Ammon's horn (tissue), 1 donor: Measurements from ENCODE around the gene ZNF136.

Source experiments
- DNase-seq: peaks from one replicate; pipeline ENCODE4 v3.0.0-alpha.2; 2016; ENCODE audit warnings: low spot score

ZNF136 gene

GRCh38 chr19:12162882-12163806 is at the start of gene ZNF136:
ZNF136 (plus strand) TSS chr19:12163096; CDS start chr19:12163204, 108 bp downstream.
- peak; percentile 97 for DNase-seq

- DNase-seq, result no peak
These were observed 49.8 kb upstream of the ZNF136 start for GRCh38 chr19:12113121-12113520.

GRCh38 chr19:12117201-12117970 is 45.5 kb upstream of the ZNF136 start:
- no peak for DNase-seq

GRCh38 chr19:12126707-12127106 is 36.2 kb upstream of the ZNF136 start:
- peak; percentile 21 for DNase-seq

GRCh38 chr19:12133069-12133468 is 29.8 kb upstream of the ZNF136 start:
- DNase-seq, result no peak

- no peak for DNase-seq
These were observed 25.5 kb upstream of the ZNF136 start for GRCh38 chr19:12137221-12137940.

GRCh38 chr19:12139269-12139668 is 23.6 kb upstream of the ZNF136 start:
- DNase-seq, result no peak

- peak; percentile 96 for DNase-seq
These were observed 22.9 kb upstream of the ZNF136 start, which contains the start of gene ZNF20 for GRCh38 chr19:12139885-12140544. ZNF20 (minus strand) TSS chr19:12140350; CDS start chr19:12140182, 168 bp downstream.

- DNase-seq, result peak; percentile 93
These were observed 22.1 kb upstream of the ZNF136 start for GRCh38 chr19:12140545-12141404.

- no peak for DNase-seq
These were observed 21.5 kb upstream of the ZNF136 start for GRCh38 chr19:12141405-12141736.

GRCh38 chr19:12145348-12145747 is 17.5 kb upstream of the ZNF136 start:
- no peak for DNase-seq

GRCh38 chr19:12155324-12155860 is 7.5 kb upstream of the ZNF136 start:
- no peak for DNase-seq

- peak; percentile 95 for DNase-seq
These were observed 6.5 kb upstream of the ZNF136 start, which contains the start of gene ZNF625 for GRCh38 chr19:12156223-12157058. ZNF625 (minus strand) TSS chr19:12156734; CDS start chr19:12156558, 176 bp downstream.

- DNase-seq, result no peak
These were observed 3.0 kb upstream of the ZNF136 start for GRCh38 chr19:12159773-12160414.

- no peak for DNase-seq
These were observed 399 bp upstream of the ZNF136 start for GRCh38 chr19:12162513-12162881.

GRCh38 chr19:12163826-12164225 is 930 bp downstream of the ZNF136 start:
- no peak for DNase-seq

GRCh38 chr19:12166626-12167025 is 3.7 kb downstream of the ZNF136 start:
- DNase-seq, result no peak

GRCh38 chr19:12180377-12180776 is 17.5 kb downstream of the ZNF136 start:
- DNase-seq, result no peak

- DNase-seq, result no peak
These were observed 24.7 kb downstream of the ZNF136 start for GRCh38 chr19:12187625-12188024.
